ENCODE data around the gene SYT13.

The SYT13 gene

GRCh38 chr11:45274206-45274605 is 11.9 kb downstream of the SYT13 start:
- Histone ChIP-seq H3F3A (ENCODE audit: insufficient read depth, low read length) (no peaks in the 10 kb centered on the region), H3K36me3 (ENCODE audit: insufficient read depth, low read length) (no peaks in the 10 kb centered on the region), H3K4me3 (ENCODE audit: low read depth, low read length, poor library complexity, severe bottlenecking) (no peak overlapping the region), H3K27ac (ENCODE audit: low read depth, low read length, poor library complexity, severe bottlenecking) (no peak overlapping the region), H3K9me2 (ENCODE audit: low read depth, low read length) (no peaks in the 10 kb centered on the region), H2AFZ (ENCODE audit: low read length) (no peak overlapping the region), H3K9me3 (ENCODE audit: low read length) (peaks cover 2% of the 10 kb centered on the region; the same call in 1 of the 2 replicates), H3K4me1 (ENCODE audit: insufficient read depth, low read length, severe bottlenecking) (no peaks in the 10 kb centered on the region), H3K27me3 (ENCODE audit: insufficient read depth, low read length) (no peaks in the 10 kb centered on the region), H3K9ac (ENCODE audit: low read length) (no peak overlapping the region), H3K4me2 (ENCODE audit: low read length) (no peak overlapping the region), H3K79me2 (ENCODE audit: insufficient read depth, low read length) (no peaks in the 10 kb centered on the region), H4K20me1 (ENCODE audit: insufficient read depth, low read length) (no peaks in the 10 kb centered on the region)
- TF ChIP-seq, protein P1, sequence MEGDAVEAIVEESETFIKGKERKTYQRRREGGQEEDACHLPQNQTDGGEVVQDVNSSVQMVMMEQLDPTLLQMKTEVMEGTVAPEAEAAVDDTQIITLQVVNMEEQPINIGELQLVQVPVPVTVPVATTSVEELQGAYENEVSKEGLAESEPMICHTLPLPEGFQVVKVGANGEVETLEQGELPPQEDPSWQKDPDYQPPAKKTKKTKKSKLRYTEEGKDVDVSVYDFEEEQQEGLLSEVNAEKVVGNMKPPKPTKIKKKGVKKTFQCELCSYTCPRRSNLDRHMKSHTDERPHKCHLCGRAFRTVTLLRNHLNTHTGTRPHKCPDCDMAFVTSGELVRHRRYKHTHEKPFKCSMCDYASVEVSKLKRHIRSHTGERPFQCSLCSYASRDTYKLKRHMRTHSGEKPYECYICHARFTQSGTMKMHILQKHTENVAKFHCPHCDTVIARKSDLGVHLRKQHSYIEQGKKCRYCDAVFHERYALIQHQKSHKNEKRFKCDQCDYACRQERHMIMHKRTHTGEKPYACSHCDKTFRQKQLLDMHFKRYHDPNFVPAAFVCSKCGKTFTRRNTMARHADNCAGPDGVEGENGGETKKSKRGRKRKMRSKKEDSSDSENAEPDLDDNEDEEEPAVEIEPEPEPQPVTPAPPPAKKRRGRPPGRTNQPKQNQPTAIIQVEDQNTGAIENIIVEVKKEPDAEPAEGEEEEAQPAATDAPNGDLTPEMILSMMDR (IDR thresholded peaks at IDR 0.05; ENCODE audit: low read length) = no peak
- no peak for TF ChIP-seq EZH2 (IDR thresholded peaks at IDR 0.05; ENCODE audit: borderline replicate concordance, low read length)

- no peaks in the 10 kb centered on the region for H4K20me1 ChIP-seq (ENCODE audit: insufficient read depth, low read length)
- H3K79me2 ChIP-seq (ENCODE audit: insufficient read depth, low read length) = no peaks in the 10 kb centered on the region
- no peaks in the 10 kb centered on the region for H3K9me3 ChIP-seq (ENCODE audit: low read length)
- H3K4me3 ChIP-seq (ENCODE audit: low read depth, low read length, poor library complexity, severe bottlenecking) = no peak overlapping the region
- H2AFZ ChIP-seq (ENCODE audit: low read length) = no peak overlapping the region
- H3K36me3 ChIP-seq (ENCODE audit: insufficient read depth, low read length) = no peaks in the 10 kb centered on the region
- no peaks in the 10 kb centered on the region for H3F3A ChIP-seq (ENCODE audit: insufficient read depth, low read length)
- no peaks in the 10 kb centered on the region for H3K9me2 ChIP-seq (ENCODE audit: low read depth, low read length)
- H3K4me2 ChIP-seq (ENCODE audit: low read length) = no peak overlapping the region
- no peak overlapping the region for H3K27ac ChIP-seq (ENCODE audit: low read depth, low read length, poor library complexity, severe bottlenecking)
- H3K9ac ChIP-seq (ENCODE audit: low read length) = no peak overlapping the region
- TF ChIP-seq, protein P1 (IDR thresholded peaks at IDR 0.05; ENCODE audit: low read length) = no peak
- TF ChIP-seq EZH2 (IDR thresholded peaks at IDR 0.05; ENCODE audit: borderline replicate concordance, low read length) = no peak
- no peaks in the 10 kb centered on the region for H3K4me1 ChIP-seq (ENCODE audit: insufficient read depth, low read length, severe bottlenecking)
- H3K27me3 ChIP-seq (ENCODE audit: insufficient read depth, low read length) = no peaks in the 10 kb centered on the region
These were observed 12.6 kb downstream of the SYT13 start for GRCh38 chr11:45273509-45273908.

GRCh38 chr11:45272701-45273100 is 13.4 kb downstream of the SYT13 start:
- H3F3A ChIP-seq (ENCODE audit: insufficient read depth, low read length) = no peaks in the 10 kb centered on the region
- H3K9me2 ChIP-seq (ENCODE audit: low read depth, low read length) = no peaks in the 10 kb centered on the region
- H3K27ac ChIP-seq (ENCODE audit: low read depth, low read length, poor library complexity, severe bottlenecking) = no peak overlapping the region
- no peak overlapping the region for H3K4me3 ChIP-seq (ENCODE audit: low read depth, low read length, poor library complexity, severe bottlenecking)
- no peaks in the 10 kb centered on the region for H3K9me3 ChIP-seq (ENCODE audit: low read length)
- H4K20me1 ChIP-seq (ENCODE audit: insufficient read depth, low read length) = no peaks in the 10 kb centered on the region
- TF ChIP-seq EZH2 (IDR thresholded peaks at IDR 0.05; ENCODE audit: borderline replicate concordance, low read length) = no peak
- TF ChIP-seq, protein P1 (IDR thresholded peaks at IDR 0.05; ENCODE audit: low read length) = no peak
- no peak overlapping the region for H3K9ac ChIP-seq (ENCODE audit: low read length)
- no peaks in the 10 kb centered on the region for H3K36me3 ChIP-seq (ENCODE audit: insufficient read depth, low read length)
- no peaks in the 10 kb centered on the region for H3K4me1 ChIP-seq (ENCODE audit: insufficient read depth, low read length, severe bottlenecking)
- no peaks in the 10 kb centered on the region for H3K27me3 ChIP-seq (ENCODE audit: insufficient read depth, low read length)
- no peak overlapping the region for H2AFZ ChIP-seq (ENCODE audit: low read length)
- no peak overlapping the region for H3K4me2 ChIP-seq (ENCODE audit: low read length)
- H3K79me2 ChIP-seq (ENCODE audit: insufficient read depth, low read length) = no peaks in the 10 kb centered on the region

Data from OCI-LY1 (cell line).